ENCODE results near the gene LY86. TPM values are rescaled to one million over a fixed set of nuclear protein-coding genes. Genes with fewer than 3 reads are reported as not detected.

The LY86 gene
- total and polyA plus RNA-seq, 2 donors (not counting 1 experiment from before 2014, with no cell fraction given), result not detected

GRCh38 chr6:6547110-6547879 is 41.2 kb upstream of the LY86 start:
- H4K20me1 ChIP-seq (ENCODE audit: control insufficient read depth, extremely low read depth, insufficient read depth, low read length), result no peaks in the 10 kb centered on the region
- peak overlapping the region in 3 of 4 experiments; percentile 32 to 53 (median 42) for H3K4me3 ChIP-seq (replicated peaks in 1 of 4; ENCODE audit: control extremely low read depth in 1 of 4, insufficient read depth in 1 of 4, low read depth in 3 of 4, low read length in 4 of 4)
- H3K27me3 ChIP-seq (ENCODE audit: control insufficient read depth, insufficient read depth, low read length), result no peaks in the 10 kb centered on the region
- peak overlapping the region; percentile 62 for H2AFZ ChIP-seq (ENCODE audit: low read length)
- H3K4me1 ChIP-seq (ENCODE audit: control insufficient read depth, extremely low read depth, insufficient read depth, low read length), result no peaks in the 10 kb centered on the region
- TF ChIP-seq EZH2 (IDR thresholded peaks at IDR 0.05; ENCODE audit: low read length, missing control alignments) (no peak), CTCF (conservative IDR thresholded peaks at IDR 0.05 in 1 of 2, IDR thresholded peaks at IDR 0.05 in 1 of 2; ENCODE audit: low read depth in 1 of 2, low read length in 2 of 2) (peak; percentile 85 to 90)
- H3K9ac ChIP-seq (ENCODE audit: insufficient read depth, low read length), result no peak overlapping the region
- no peaks in the 10 kb centered on the region for H3K79me2 ChIP-seq (ENCODE audit: control insufficient read depth, insufficient read depth, low read length)
- H3K4me2 ChIP-seq (ENCODE audit: extremely low read depth, insufficient read depth, low read length), result peak overlapping the region; percentile 92
- no peaks in the 10 kb centered on the region for H3K36me3 ChIP-seq (ENCODE audit: control insufficient read depth, insufficient read depth, low read length)
- no peaks in the 10 kb centered on the region for H3K9me3 ChIP-seq (ENCODE audit: control insufficient read depth, insufficient read depth, low read depth, low read length)
- DNase-seq (ENCODE audit: low read depth in 2 of 2), result peak; percentile 67 to 84
- no peak overlapping the region for H3K27ac ChIP-seq (ENCODE audit: insufficient read depth, low read length)

GRCh38 chr6:6556161-6556737 is 32.3 kb upstream of the LY86 start:
- peak in 1 of 2 donors; percentile 26 for DNase-seq (ENCODE audit: low read depth in 2 of 2)
- Histone ChIP-seq H3K36me3 (ENCODE audit: control insufficient read depth, insufficient read depth, low read length) (no peaks in the 10 kb centered on the region), H3K27ac (ENCODE audit: insufficient read depth, low read length) (no peak overlapping the region), H3K27me3 (ENCODE audit: control insufficient read depth, insufficient read depth, low read length) (no peaks in the 10 kb centered on the region), H3K9me3 (ENCODE audit: control insufficient read depth, insufficient read depth, low read depth, low read length) (no peaks in the 10 kb centered on the region), H2AFZ (ENCODE audit: low read length) (no peak overlapping the region), H3K4me1 (ENCODE audit: control insufficient read depth, extremely low read depth, insufficient read depth, low read length) (no peaks in the 10 kb centered on the region), H3K4me3 (replicated peaks in 1 of 4; ENCODE audit: control extremely low read depth in 1 of 4, insufficient read depth in 1 of 4, low read depth in 3 of 4, low read length in 4 of 4) (no peak overlapping the region), H3K9ac (ENCODE audit: insufficient read depth, low read length) (no peak overlapping the region), H4K20me1 (ENCODE audit: control insufficient read depth, extremely low read depth, insufficient read depth, low read length) (no peaks in the 10 kb centered on the region), H3K4me2 (ENCODE audit: extremely low read depth, insufficient read depth, low read length) (no peak overlapping the region), H3K79me2 (ENCODE audit: control insufficient read depth, insufficient read depth, low read length) (no peaks in the 10 kb centered on the region)
- TF ChIP-seq EZH2 (IDR thresholded peaks at IDR 0.05; ENCODE audit: low read length, missing control alignments) (no peak), CTCF (conservative IDR thresholded peaks at IDR 0.05 in 1 of 2, IDR thresholded peaks at IDR 0.05 in 1 of 2; ENCODE audit: low read depth in 1 of 2, low read length in 2 of 2) (no peak)

GRCh38 chr6:6556738-6557503 is 31.6 kb upstream of the LY86 start:
- no peak overlapping the region for H2AFZ ChIP-seq (ENCODE audit: low read length)
- H3K36me3 ChIP-seq (ENCODE audit: control insufficient read depth, insufficient read depth, low read length), result no peaks in the 10 kb centered on the region
- no peak overlapping the region for H3K27ac ChIP-seq (ENCODE audit: insufficient read depth, low read length)
- peak in 1 of 2 donors; percentile 12 for DNase-seq (ENCODE audit: low read depth in 2 of 2)
- no peaks in the 10 kb centered on the region for H3K4me1 ChIP-seq (ENCODE audit: control insufficient read depth, extremely low read depth, insufficient read depth, low read length)
- H4K20me1 ChIP-seq (ENCODE audit: control insufficient read depth, extremely low read depth, insufficient read depth, low read length), result no peaks in the 10 kb centered on the region
- no peaks in the 10 kb centered on the region for H3K9me3 ChIP-seq (ENCODE audit: control insufficient read depth, insufficient read depth, low read depth, low read length)
- no peaks in the 10 kb centered on the region for H3K27me3 ChIP-seq (ENCODE audit: control insufficient read depth, insufficient read depth, low read length)
- H3K4me2 ChIP-seq (ENCODE audit: extremely low read depth, insufficient read depth, low read length), result no peak overlapping the region
- H3K9ac ChIP-seq (ENCODE audit: insufficient read depth, low read length), result no peak overlapping the region
- H3K79me2 ChIP-seq (ENCODE audit: control insufficient read depth, insufficient read depth, low read length), result no peaks in the 10 kb centered on the region
- TF ChIP-seq CTCF (conservative IDR thresholded peaks at IDR 0.05 in 1 of 2, IDR thresholded peaks at IDR 0.05 in 1 of 2; ENCODE audit: low read depth in 1 of 2, low read length in 2 of 2) (peak; percentile 49 to 51), EZH2 (IDR thresholded peaks at IDR 0.05; ENCODE audit: low read length, missing control alignments) (no peak)
- no peak overlapping the region for H3K4me3 ChIP-seq (replicated peaks in 1 of 4; ENCODE audit: control extremely low read depth in 1 of 4, insufficient read depth in 1 of 4, low read depth in 3 of 4, low read length in 4 of 4)
